Measurements from ENCODE around the gene GFOD1. TPM values are rescaled to one million over a fixed set of nuclear protein-coding genes. Genes with fewer than 3 reads are reported as not detected.
A peak's percentile ranks its signal among the peaks of the same experiment; 100 is the strongest.

Gene GFOD1
- total and polyA plus RNA-seq, 7 donors, result 5.9 to 34.2 (median 16.7) TPM

GRCh38 chr6:13500915-13501314, 13.5 kb upstream of the GFOD1 start:
- ATAC-seq (no peak), DNase-seq (no peak)
- intact Hi-C loops (cut with DNase I), result no loop called here
- TF ChIP-seq CTCF (IDR thresholded peaks at IDR 0.05), result no peak
- Histone ChIP-seq H3K9me3 (no peaks in the 10 kb centered on the region), H3K4me1 (no peaks in the 10 kb centered on the region), H3K36me3 (ENCODE audit: insufficient read depth in 1 of 2, low read depth in 1 of 2) (no peaks in the 10 kb centered on the region), H3K4me3 (no peak overlapping the region), H3K27ac (no peak overlapping the region), H3K27me3 (ENCODE audit: insufficient read depth in 3 of 3, low read length in 2 of 3) (no peaks in the 10 kb centered on the region)
- WGBS, 3 donors, result 75 to 84% (median 83%) methylated on average over 3 of the region's 3 CpGs

DNA sequence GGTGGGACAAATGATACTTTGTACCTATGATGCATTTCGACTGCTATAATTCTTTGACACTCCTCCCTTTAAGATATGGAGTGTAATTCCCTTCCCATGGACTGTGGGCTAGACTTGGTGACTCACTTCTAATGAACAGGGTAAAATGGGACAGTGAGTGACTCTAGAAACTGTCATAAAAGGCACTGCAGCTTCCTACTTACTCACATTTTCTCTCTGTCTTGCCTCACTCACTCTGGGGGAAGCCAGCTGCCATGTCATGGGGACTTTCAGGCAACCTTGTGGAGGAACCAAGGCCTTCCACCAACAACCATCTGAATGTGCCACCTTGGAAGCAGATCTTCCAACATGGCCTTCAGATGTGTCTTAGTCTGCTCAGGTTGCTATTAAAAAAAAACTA, 12.9 kb upstream of the GFOD1 start:
- H3K27ac ChIP-seq, result no peak overlapping the region
- H3K27me3 ChIP-seq (ENCODE audit: insufficient read depth in 3 of 3, low read length in 2 of 3), result no peaks in the 10 kb centered on the region
- 91 to 97% (median 92%) methylated on average over 1 of the region's 1 CpG for WGBS, 3 donors
- H3K4me3 ChIP-seq, result no peak overlapping the region
- no peaks in the 10 kb centered on the region for H3K36me3 ChIP-seq (ENCODE audit: insufficient read depth in 1 of 2, low read depth in 1 of 2)
- no peak for DNase-seq
- H3K9me3 ChIP-seq, result no peaks in the 10 kb centered on the region
- TF ChIP-seq CTCF (IDR thresholded peaks at IDR 0.05), result no peak
- intact Hi-C loops (cut with DNase I), result no loop called here
- no peak for ATAC-seq
- H3K4me1 ChIP-seq, result no peaks in the 10 kb centered on the region

DNA sequence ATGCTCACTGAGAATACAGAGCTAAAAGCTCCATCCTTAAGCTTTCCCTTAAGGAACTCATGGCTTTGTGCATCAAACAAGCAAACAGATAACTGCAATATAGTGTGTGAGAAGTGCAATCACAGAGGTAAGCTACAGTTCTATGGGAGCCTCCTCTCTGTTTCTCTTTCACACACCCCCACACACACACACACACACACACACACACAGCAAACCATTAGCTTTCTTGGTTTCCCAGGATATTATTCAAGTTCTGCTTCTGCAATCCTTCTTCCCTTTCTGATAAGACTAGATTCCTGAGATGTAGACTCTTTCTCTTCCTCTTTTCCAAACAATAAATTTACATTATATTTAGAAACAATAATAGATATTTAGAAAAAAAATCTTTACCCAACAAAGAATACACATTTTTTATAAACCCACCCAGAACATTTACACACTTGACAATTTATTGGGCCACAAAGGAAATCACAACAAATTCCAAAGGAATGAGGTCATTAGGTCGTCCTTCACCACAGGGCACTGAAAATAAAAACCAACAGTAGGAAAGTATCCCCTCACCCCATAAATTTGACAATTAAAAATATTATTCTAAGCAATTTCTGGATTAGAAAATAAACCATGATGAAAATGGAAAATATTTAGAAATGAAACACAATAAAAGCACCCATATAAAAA, 9.3 kb upstream of the GFOD1 start:
- intact Hi-C loops (cut with DNase I), result no loop called here
- no peaks in the 10 kb centered on the region for H3K9me3 ChIP-seq
- no peak overlapping the region for H3K27ac ChIP-seq
- 40 to 56% (median 55%) methylated on average over 1 of the region's 1 CpG for whole genome bisulfite sequencing, 3 donors
- ATAC-seq (no peak), DNase-seq (no peak)
- H3K4me1 ChIP-seq, result no peaks in the 10 kb centered on the region
- no peak overlapping the region for H3K4me3 ChIP-seq
- TF ChIP-seq CTCF (IDR thresholded peaks at IDR 0.05), result no peak
- no peaks in the 10 kb centered on the region for H3K36me3 ChIP-seq (ENCODE audit: insufficient read depth in 1 of 2, low read depth in 1 of 2)
- no peaks in the 10 kb centered on the region for H3K27me3 ChIP-seq (ENCODE audit: insufficient read depth in 3 of 3, low read length in 2 of 3)

GRCh38 chr6:13495818-13496217, 8.4 kb upstream of the GFOD1 start:
- ATAC-seq (no peak), DNase-seq (no peak)
- Histone ChIP-seq H3K27me3 (ENCODE audit: insufficient read depth in 3 of 3, low read length in 2 of 3) (no peaks in the 10 kb centered on the region), H3K9me3 (no peaks in the 10 kb centered on the region), H3K4me3 (no peak overlapping the region), H3K36me3 (ENCODE audit: insufficient read depth in 1 of 2, low read depth in 1 of 2) (no peaks in the 10 kb centered on the region), H3K27ac (peak overlapping the region; percentile 33), H3K4me1 (no peaks in the 10 kb centered on the region)
- 40 to 54% (median 44%) methylated on average over 3 of the region's 3 CpGs for WGBS, 3 donors
- TF ChIP-seq CTCF (IDR thresholded peaks at IDR 0.05), result no peak
- intact Hi-C loops (cut with DNase I), result no loop called here

All from psoas muscle (tissue), 8 donors.